Subcutaneous abdominal adipose tissue (tissue), 5 donors: Measurements from ENCODE around the gene SPATA2L.

Experiments
- H3K27ac ChIP-seq: one replicate; pipeline ENCODE4 v1.7.0; 2013; ENCODE audit warnings: low read depth, mild to moderate bottlenecking, inconsistent platforms, low read length, moderate library complexity
- H3K27me3 ChIP-seq, 5 donors: one replicate each; pipeline ENCODE4 v1.7.0; 2013; ENCODE audit warnings: low read length in 5 of 5, inconsistent platforms in 1 of 5; ENCODE audit not compliant: control insufficient read depth in 5 of 5, insufficient read depth in 4 of 5
- H3K36me3 ChIP-seq, 5 donors: one replicate each; pipeline ENCODE4 v1.7.0; 2013; ENCODE audit warnings: low read length in 5 of 5; ENCODE audit not compliant: control insufficient read depth in 5 of 5, insufficient read depth in 5 of 5
- H3K4me1 ChIP-seq, 5 donors: one replicate each; pipeline ENCODE4 v1.7.0; 2013; ENCODE audit warnings: low read length in 5 of 5, mild to moderate bottlenecking in 3 of 5, moderate library complexity in 1 of 5; ENCODE audit not compliant: control insufficient read depth in 5 of 5, insufficient read depth in 5 of 5
- H3K4me3 ChIP-seq, 5 donors: one replicate each; pipeline ENCODE4 v1.7.0; 2013; ENCODE audit warnings: low read length in 5 of 5, low read depth in 1 of 5
- H3K9ac ChIP-seq, 5 donors: one replicate each; pipeline ENCODE4 v1.7.0; 2013; ENCODE audit warnings: low read length in 5 of 5, mild to moderate bottlenecking in 4 of 5, moderate library complexity in 3 of 5
- H3K9me3 ChIP-seq, 5 donors: one replicate each; pipeline ENCODE4 v1.7.0; 2013; ENCODE audit warnings: low read length in 5 of 5; ENCODE audit not compliant: control insufficient read depth in 5 of 5
- donor health status: healthy.
- donor health status: healthy.
- donor health status: healthy.
- donor health status: healthy.
- donor health status: healthy.

SPATA2L gene

DNA sequence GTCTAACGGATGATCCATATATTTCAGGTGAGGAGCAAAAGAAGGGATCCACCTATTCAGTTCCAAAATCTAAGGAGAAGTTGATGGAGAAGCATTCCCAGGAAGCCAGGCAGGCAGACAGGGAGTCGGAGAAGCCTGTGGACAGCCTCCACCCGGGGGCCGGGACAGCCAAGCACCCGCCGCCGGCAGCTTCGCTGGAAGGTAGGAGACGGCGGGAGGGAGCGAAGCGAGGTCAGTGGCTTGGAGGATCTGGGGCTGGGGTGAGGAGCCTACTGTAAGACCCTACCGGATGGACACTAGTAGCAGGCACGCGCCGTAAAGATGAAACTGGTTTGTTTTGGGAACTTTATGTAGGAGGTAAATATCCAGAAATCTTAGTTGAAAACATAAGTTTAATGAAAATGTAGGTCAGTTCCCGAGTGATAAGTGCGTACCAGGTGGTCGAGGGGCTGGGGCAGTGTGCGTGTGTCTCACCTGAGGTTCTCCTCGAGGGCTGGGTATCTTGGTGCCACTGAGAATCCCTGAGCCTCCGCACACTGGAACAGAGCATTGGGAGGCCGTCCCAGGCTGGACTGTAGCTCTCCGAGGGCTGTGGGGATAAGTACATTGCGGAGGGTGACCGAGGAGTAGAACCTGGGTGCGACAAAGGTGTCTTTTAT is 43.2 kb downstream of the SPATA2L start:
- H3K9me3 ChIP-seq = no peaks in the 10 kb centered on the region
- peak overlapping the region; percentile 82 to 93 (median 91) for H3K4me3 ChIP-seq
- H3K36me3 ChIP-seq = peaks cover 0 to 26% (median 11%) of the 10 kb centered on the region in 5 donors
- peaks cover 6 to 25% (median 22%) of the 10 kb centered on the region in 5 donors for H3K4me1 ChIP-seq
- H3K9ac ChIP-seq = peak overlapping the region; percentile 77 to 96 (median 89)
- peak overlapping the region; percentile 17 for H3K27ac ChIP-seq
- no peaks in the 10 kb centered on the region for H3K27me3 ChIP-seq

DNA sequence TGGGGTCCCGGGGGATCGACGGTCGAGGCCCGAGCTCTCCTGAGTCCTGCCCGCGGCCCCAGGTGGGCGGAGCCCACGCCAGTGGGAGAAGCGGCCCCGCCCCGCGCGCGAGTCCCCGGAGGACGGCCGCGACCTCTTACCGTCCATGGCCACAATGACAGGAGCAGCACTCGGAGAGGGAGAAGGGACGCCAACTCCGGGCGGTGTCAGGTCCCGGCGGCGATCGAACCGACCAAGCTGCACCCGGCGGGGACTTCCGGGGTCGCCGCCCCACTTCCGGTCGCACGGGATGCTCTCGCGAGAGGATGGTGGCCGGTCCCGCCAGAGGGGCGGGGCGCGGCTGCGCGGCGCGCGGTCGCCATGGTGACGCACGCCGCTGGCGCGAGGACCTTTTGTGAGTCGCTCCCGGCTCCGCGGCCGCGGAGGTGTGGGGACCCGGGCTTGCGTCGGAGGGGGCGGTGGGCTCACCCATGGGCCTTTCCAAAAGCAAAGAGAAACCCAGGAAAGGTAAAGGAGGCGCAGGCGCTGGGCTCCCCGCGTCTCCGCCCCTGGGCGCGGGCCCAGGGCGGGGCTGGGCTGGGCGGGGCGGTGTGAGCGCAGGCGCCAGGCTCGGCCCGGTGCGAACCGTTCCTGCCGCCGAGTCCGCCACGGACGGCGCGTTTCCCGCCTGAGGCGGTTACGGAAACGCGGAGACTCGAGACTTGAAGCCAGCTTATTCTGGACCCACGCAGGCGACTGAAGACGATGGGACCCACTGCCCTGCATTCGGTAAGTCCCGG is 43.9 kb downstream of the SPATA2L start, which contains the start of the genes CHMP1A and SPATA33:
Gene CHMP1A (minus strand): TSS at position 267 of the 779 bp plus-strand sequence. CDS start 120 bp downstream, at position 147.
Gene SPATA33 (plus strand): TSS at position 395 of the 779 bp plus-strand sequence. CDS start 76 bp downstream, at position 471.
- H3K27me3 ChIP-seq = no peaks in the 10 kb centered on the region
- H3K4me3 ChIP-seq = peak within 1 kb of the TSS; percentile 82 to 93 (median 91)
- H3K4me1 ChIP-seq = peaks cover 6 to 25% (median 22%) of the 10 kb centered on the region in 5 donors
- H3K27ac ChIP-seq = peak within 1 kb of the TSS; percentile 17
- peak within 1 kb of the TSS; percentile 77 to 96 (median 89) for H3K9ac ChIP-seq
- H3K36me3 ChIP-seq = peaks cover 0 to 26% (median 12%) of the 10 kb centered on the region in 5 donors
- H3K9me3 ChIP-seq = no peaks in the 10 kb centered on the region

DNA sequence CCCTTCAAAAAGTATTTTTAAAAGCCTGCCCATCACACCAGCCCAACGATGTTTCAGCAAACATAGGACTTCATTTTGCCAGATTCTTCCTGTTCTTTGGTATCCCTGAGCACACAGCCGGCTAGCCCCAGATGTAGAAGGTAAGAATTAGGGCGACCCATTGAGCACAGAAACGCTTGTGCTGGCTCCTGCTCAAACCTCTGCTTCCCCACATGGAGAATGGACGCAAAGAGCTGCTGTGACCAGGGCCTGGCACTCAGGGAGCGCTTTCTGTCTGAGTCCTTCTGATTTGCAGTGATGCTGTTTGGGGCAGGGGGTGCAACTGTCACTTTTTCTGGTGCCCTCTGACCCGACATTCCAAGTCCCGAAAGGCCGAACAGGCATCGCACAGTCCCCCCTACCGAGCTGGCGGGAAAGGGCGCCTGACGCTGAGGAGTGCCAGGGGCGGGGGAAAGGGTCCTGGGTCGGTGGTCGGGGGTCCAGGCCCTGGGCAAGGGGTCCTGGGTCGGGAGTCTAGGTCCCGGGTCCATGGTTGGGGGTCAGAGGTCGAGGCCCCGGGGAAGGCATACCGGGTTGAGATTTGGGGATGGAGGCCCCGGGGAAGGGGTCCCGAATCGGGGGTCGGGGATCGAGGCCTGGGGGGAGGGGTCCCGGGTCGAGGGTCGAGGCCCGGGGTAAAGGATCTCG is 44.9 kb downstream of the SPATA2L start:
- H3K9ac ChIP-seq = peak overlapping the region in 4 of 5 donors; percentile 82 to 96 (median 90)
- peaks cover 6 to 25% (median 22%) of the 10 kb centered on the region in 5 donors for H3K4me1 ChIP-seq
- H3K27me3 ChIP-seq = no peaks in the 10 kb centered on the region
- H3K27ac ChIP-seq = no peak overlapping the region
- H3K9me3 ChIP-seq = no peaks in the 10 kb centered on the region
- peak overlapping the region; percentile 15 to 93 (median 86) for H3K4me3 ChIP-seq
- peaks cover 0 to 31% (median 14%) of the 10 kb centered on the region in 5 donors for H3K36me3 ChIP-seq

DNA sequence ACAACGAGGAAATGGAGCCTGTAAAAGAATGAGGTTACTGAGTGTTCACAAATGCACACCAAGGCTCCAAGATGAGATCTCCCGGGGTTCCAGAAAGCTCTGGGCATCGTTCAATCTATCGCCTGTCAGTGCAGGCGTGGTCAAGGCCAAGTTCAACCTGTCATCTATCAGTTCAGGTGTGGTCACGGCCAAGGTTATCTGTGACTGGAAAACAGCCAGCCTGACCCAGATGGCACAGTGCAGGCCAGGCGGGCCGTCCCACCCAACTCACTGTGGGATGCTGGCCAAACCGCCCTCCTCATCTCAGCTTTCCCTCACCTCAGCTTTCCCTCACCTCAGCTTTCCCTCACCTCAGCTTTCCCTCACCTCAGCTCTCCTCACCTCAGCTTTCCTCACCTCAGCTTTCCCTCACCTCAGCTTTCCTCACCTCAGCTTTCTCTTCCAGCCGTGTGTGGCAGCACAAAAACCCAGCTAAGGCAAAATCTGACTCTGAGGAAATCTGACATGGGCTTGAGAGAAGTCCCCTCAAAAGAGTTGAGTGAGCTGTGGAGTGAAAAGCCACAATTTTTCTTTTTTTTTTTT is 46.4 kb downstream of the SPATA2L start:
- no peak overlapping the region for H3K9ac ChIP-seq

DNA sequence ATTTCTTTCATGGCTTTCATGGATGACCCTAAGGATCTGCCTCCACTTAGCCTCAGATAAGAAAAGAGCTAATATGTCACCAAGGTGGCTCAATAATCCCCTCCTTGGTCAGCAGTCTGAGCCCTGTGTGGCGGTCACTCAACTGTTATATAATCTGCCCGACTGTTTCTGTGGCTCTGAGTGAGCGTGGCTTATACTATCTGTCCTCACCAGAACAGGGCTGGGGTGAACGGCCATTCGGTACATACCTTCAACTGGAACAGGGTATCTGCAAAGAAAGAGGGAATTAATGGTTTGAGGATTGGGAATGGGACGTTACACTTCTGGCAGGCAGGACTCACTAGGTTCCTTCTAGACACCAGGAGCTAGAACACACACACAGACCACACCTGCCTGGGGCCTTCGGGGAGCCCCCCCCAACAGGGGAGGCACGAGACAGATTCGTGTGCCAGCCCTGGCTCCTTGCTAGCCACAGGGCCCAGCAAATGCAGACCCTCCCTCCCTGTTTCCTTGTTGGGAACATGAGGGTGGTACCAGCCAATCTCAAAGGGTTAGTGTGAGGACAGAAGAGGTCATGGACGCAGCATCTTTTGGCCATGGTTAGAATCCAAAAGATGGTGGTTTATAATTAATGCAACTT is 47.7 kb downstream of the SPATA2L start:
- Histone ChIP-seq H3K9ac (no peak overlapping the region), H3K27me3 (no peaks in the 10 kb centered on the region), H3K4me3 (no peak overlapping the region), H3K27ac (no peak overlapping the region), H3K9me3 (no peaks in the 10 kb centered on the region), H3K36me3 (peaks cover 0 to 40% (median 22%) of the 10 kb centered on the region in 5 donors), H3K4me1 (peaks cover 5 to 21% (median 18%) of the 10 kb centered on the region in 5 donors)

More for the DNA sequence above, 46.4 kb downstream of the SPATA2L start:
- no peaks in the 10 kb centered on the region for H3K9me3 ChIP-seq
- H3K27me3 ChIP-seq = no peaks in the 10 kb centered on the region
- peaks cover 0 to 31% (median 20%) of the 10 kb centered on the region in 5 donors for H3K36me3 ChIP-seq
- H3K4me3 ChIP-seq = no peak overlapping the region
- H3K4me1 ChIP-seq = peaks cover 6 to 25% (median 22%) of the 10 kb centered on the region in 5 donors
- H3K27ac ChIP-seq = no peak overlapping the region

DNA sequence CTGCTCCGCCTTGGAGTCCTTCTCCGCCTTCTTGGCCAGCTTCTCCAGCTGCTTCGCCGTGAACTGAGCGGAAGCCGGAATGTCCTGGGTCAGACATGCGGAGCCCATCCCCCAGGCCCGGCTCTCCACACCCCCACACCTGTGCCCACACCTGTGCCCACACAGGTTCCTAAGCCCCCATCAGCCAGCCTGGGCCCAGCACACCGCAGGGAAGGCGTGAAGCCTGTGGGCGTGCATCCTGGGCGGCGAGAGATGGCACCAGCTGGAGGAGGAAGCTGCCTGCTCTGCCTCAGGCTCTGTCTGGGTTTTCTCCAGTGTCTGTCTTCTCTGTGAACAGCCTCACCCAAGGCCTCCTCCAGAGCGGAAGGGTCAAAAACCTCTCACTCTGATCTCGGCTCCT is 49.9 kb downstream of the SPATA2L start:
- H3K4me3 ChIP-seq = no peak overlapping the region
- H3K9ac ChIP-seq = no peak overlapping the region
- H3K4me1 ChIP-seq = peaks cover 2 to 5% (median 3%) of the 10 kb centered on the region in 5 donors
- no peaks in the 10 kb centered on the region for H3K9me3 ChIP-seq
- H3K27ac ChIP-seq = no peak overlapping the region
- peaks cover 0 to 55% (median 34%) of the 10 kb centered on the region in 5 donors for H3K36me3 ChIP-seq
- no peaks in the 10 kb centered on the region for H3K27me3 ChIP-seq

DNA sequence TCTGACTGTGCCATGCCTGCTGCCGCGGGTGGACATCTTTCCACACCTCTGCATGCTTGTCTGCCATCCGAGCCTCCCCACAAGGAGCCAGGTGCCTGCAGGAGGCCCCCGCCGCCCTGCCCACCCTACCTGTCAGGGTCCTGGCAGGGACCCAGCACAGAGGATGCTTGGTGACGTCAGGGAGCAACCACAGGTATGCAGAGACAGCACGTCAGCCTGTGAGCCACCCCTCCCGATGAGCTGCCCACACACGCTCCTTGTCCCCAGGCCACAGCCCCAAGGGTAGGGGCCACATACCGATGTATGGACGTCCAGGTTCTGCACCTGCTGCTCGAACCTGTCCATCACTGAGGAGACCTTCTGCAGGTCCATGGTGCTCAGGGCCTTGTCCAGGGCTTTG is 54.6 kb downstream of the SPATA2L start:
- H3K36me3 ChIP-seq = peaks cover 0 to 62% (median 46%) of the 10 kb centered on the region in 5 donors
- H3K4me3 ChIP-seq = no peak overlapping the region
- no peaks in the 10 kb centered on the region for H3K27me3 ChIP-seq
- peaks cover 0 to 6% (median 0%) of the 10 kb centered on the region in 5 donors for H3K4me1 ChIP-seq
- H3K27ac ChIP-seq = no peak overlapping the region
- H3K9ac ChIP-seq = no peak overlapping the region
- H3K9me3 ChIP-seq = no peaks in the 10 kb centered on the region
